ENCODE measurements around the gene OLIG3. TPM values are rescaled to one million over a fixed set of nuclear protein-coding genes. Genes with fewer than 3 reads are reported as not detected.

OLIG3 gene
- total RNA-seq, 2 experiments from 2014 or later, result not detected

DNA sequence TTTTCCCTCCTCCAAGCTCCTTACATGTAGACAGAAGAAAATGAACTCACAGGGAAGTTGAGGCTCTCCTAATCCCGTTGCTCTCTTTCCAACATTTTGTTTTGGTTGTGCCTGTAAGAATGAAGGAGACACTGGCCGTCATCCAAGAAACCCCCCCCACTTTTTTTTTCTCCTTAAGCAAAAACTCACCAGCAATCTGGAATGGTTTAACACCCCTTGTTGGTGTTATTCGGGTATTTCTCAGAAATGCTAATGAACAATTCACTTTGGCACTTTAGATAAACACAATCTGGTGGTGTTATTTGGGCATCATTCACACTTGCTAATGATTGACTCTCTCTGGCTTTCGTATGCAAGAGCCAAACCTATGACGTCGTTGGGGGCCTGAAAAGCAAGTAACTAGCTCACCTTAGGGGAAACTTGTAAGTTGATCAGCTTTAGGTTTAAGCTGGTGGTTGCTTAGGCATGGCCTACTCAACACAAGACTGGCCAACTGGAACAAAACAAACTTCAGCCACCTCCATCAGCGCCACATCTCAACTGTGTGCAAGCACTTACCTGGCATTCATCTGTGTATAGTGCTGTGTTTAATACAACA, 24.3 kb upstream of the OLIG3 start:
- CTCF ChIA-PET, result interaction anchor here (0.5 to 0.9 kb wide), 2 partner anchors 25 to 181 kb away, joined by 3 read pairs; no protein-coding TSS in a partner anchor
- Mint-ChIP-seq H3K4me3 (no peak overlapping the region), H3K36me3 (ENCODE audit: low read depth) (no peaks in the 10 kb centered on the region), H3K27me3 (ENCODE audit: low read depth) (peaks cover 37% of the 10 kb centered on the region), H3K9me3 (no peaks in the 10 kb centered on the region), H3K27ac (no peak overlapping the region), H3K4me1 (ENCODE audit: low read depth) (no peaks in the 10 kb centered on the region)
- intact Hi-C loops (cut with micrococcal nuclease), result no loop called here
- DNase-seq, result no peak

DNA sequence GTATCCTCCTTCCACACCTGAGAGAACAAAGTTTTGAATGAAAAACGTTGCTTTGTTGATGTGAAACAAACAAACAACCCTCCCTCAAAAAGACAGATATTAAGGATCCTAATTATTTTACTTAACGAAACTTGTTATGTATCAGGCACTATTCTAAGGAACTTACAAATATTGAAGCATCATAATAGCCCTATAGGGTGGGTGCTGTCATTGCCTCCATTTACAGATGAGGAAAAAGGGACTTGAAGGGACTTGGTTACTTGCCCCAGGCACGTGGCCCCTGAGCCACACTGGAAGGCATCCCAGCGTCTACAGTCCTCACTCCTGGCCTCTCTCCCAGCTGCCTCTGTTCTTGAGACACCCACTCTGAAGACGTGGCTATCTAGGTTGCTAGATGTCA, 20.2 kb upstream of the OLIG3 start:
- CTCF ChIA-PET, result interaction anchor here (0.9 kb wide), 1 partner anchor 12 kb away, joined by 3 read pairs; no protein-coding TSS in a partner anchor
- H3K27me3 Mint-ChIP-seq (ENCODE audit: low read depth), result peaks cover 46% of the 10 kb centered on the region
- no peak overlapping the region for H3K27ac Mint-ChIP-seq
- no peaks in the 10 kb centered on the region for H3K36me3 Mint-ChIP-seq (ENCODE audit: low read depth)
- intact Hi-C loops (cut with micrococcal nuclease), result no loop called here
- no peak for DNase-seq
- H3K4me3 Mint-ChIP-seq, result no peak overlapping the region
- peaks cover 8% of the 10 kb centered on the region for H3K9me3 Mint-ChIP-seq
- no peaks in the 10 kb centered on the region for H3K4me1 Mint-ChIP-seq (ENCODE audit: low read depth)

DNA sequence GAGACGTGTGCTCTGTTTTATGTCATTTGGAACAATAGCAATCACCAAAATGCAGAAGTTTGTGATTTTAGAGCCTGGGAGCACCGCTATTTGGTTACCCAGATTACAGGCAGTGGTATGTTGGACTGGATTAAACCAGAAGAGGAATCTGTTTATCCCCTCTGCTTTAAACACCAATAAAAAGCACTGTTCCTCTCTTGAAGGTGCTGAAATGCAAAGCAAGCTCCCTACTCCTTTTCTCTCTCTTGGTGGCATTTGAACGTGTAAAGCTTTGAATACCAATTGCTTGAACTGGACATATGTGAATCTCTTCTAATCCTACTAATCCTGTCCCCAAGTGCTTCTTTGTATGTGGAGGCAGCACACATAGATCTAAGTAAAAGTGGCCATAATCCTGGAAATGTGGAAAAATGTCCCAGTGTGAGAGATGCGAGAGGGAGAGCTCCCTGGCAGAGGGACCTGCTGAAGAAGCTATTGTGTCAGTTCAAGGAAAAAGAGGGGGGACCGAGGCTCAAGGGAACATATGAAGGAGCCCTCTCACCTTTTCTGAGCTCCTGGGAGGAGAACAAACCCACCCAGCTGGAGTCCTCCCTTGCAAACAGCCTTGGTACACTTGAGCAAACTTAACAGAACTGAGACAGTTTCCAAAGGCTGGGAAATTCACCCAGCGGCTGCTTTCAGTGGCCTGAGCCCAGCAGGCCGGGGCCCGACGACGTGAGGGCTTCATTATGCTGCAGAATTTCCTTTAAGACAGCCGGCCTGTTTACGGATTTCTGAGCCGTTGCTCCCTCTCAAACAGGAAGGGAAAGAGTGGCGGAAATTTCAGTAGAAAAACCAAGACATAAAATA, 18.8 kb upstream of the OLIG3 start:
- intact Hi-C loops (cut with micrococcal nuclease), result no loop called here
- no peaks in the 10 kb centered on the region for H3K4me1 Mint-ChIP-seq (ENCODE audit: low read depth)
- no peaks in the 10 kb centered on the region for H3K36me3 Mint-ChIP-seq (ENCODE audit: low read depth)
- DNase-seq, result no peak
- no peak overlapping the region for H3K4me3 Mint-ChIP-seq
- no peak overlapping the region for H3K27ac Mint-ChIP-seq
- CTCF ChIA-PET, result no interaction called here
- H3K27me3 Mint-ChIP-seq (ENCODE audit: low read depth), result peaks cover 39% of the 10 kb centered on the region
- H3K9me3 Mint-ChIP-seq, result peaks cover 8% of the 10 kb centered on the region

DNA sequence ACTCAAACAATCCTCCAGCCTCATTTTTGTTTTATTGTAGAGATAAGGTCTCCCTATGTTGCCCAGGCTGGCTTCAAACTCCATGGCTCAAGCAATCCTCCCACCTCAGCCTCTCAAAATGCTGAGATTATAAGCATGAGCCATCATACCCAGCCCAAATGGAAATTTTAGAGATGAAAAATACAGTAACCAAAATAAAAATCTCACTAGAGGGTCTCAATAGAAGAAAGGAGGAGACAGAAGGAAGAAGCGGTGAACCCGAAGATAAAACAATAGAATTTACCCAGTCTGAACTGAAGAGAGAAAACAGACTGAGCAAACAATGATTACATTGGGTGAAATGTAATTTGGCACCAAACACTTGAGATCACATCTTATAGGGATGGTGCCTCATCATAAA, 16.7 kb upstream of the OLIG3 start:
- Mint-ChIP-seq H3K4me1 (ENCODE audit: low read depth) (no peaks in the 10 kb centered on the region), H3K27me3 (ENCODE audit: low read depth) (peaks cover 27% of the 10 kb centered on the region), H3K9me3 (peaks cover 8% of the 10 kb centered on the region), H3K36me3 (ENCODE audit: low read depth) (no peaks in the 10 kb centered on the region), H3K27ac (no peak overlapping the region), H3K4me3 (no peak overlapping the region)
- DNase-seq, result no peak
- CTCF ChIA-PET, result no interaction called here
- intact Hi-C loops (cut with micrococcal nuclease), result no loop called here

DNA sequence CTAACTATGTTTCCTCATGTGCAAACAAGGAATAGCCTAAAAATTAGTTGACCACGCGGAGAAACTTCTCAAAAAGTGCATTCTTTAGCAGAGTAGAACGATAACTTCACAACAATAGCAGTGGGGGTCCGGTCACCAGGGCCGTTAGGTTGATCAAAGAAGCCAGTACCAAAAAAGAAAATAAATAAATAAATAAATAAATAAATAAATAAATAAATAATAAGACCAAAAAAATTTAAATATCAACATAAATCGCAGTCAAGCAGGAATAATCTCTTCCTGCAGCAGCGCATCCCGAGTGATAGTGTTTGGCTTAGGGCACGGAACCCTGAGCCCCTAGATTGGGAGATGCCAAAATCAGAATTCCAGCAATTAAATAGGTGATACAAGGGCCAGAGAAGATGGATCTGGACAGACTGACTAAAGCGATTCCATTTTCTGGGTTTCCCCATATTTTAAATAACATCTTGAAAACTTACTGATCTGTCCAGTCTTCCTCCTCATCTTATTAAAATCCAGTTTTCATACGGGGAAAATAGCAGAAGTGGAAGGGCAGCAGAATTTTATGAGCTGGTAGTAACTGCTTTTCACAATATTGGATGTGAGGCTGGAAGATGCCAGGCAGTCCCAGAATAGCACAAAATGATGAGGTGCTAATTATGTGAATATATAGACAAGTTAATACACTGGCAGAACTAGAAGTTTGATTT, 4.4 kb upstream of the OLIG3 start:
- no peak for DNase-seq
- intact Hi-C loops (cut with micrococcal nuclease), result loop anchor here (10.0 kb wide), 2 partner anchors 154 to 506 kb away; no protein-coding TSS in a partner anchor
- Mint-ChIP-seq H3K9me3 (no peaks in the 10 kb centered on the region), H3K36me3 (ENCODE audit: low read depth) (no peaks in the 10 kb centered on the region), H3K4me3 (no peak overlapping the region), H3K27me3 (ENCODE audit: low read depth) (peaks cover 57% of the 10 kb centered on the region), H3K27ac (no peak overlapping the region), H3K4me1 (ENCODE audit: low read depth) (peaks cover 41% of the 10 kb centered on the region)
- CTCF ChIA-PET, result interaction anchor here (0.8 kb wide), 1 partner anchor 90 kb away, joined by 3 read pairs; no protein-coding TSS in a partner anchor

DNA sequence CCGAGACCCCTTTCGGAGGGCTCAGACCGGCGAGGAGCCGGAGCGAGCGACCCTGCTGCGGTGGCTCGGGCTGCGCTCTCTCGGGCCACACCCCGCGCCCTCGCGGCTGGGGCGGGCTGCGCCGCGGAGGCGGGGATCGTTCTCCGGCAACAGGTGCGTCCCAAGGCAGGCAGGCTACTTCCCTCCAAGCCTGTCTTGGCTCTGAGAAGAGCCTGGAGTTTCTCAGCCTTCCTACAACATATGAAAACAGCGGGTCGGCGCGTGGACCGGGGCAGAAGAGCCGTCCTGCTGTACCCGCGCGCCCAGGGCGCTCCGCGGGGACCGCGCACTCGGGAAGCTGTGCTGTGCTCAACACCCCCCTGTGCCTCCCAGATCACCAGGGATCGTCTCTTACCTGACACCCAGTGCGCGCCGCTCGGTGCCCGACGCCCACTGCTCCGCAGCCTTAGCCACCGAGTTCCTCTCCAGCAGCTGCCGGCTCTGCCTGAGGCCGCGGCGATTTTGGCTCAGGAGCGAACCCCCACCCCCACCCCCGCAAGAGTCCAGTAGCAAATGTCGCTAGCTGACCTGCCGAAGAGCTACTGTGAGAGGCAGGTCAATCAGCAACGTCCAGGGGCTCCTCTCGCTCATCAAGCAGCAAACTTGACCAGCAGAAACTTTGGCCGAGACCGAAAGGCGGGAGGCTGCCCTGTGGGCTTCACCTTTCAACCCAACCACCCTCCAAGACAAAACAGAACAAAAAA, 3.7 kb upstream of the OLIG3 start:
- Mint-ChIP-seq H3K36me3 (ENCODE audit: low read depth) (no peaks in the 10 kb centered on the region), H3K4me1 (ENCODE audit: low read depth) (peaks cover 46% of the 10 kb centered on the region), H3K4me3 (peak overlapping the region; percentile 68), H3K27ac (no peak overlapping the region), H3K27me3 (ENCODE audit: low read depth) (peaks cover 63% of the 10 kb centered on the region), H3K9me3 (no peaks in the 10 kb centered on the region)
- DNase-seq, result no peak
- intact Hi-C loops (cut with micrococcal nuclease), result loop anchor here (10.0 kb wide), 2 partner anchors 153 to 507 kb away; no protein-coding TSS in a partner anchor
- CTCF ChIA-PET, result interaction anchor here (0.8 kb wide), 1 partner anchor 91 kb away, joined by 3 read pairs; no protein-coding TSS in a partner anchor

DNA sequence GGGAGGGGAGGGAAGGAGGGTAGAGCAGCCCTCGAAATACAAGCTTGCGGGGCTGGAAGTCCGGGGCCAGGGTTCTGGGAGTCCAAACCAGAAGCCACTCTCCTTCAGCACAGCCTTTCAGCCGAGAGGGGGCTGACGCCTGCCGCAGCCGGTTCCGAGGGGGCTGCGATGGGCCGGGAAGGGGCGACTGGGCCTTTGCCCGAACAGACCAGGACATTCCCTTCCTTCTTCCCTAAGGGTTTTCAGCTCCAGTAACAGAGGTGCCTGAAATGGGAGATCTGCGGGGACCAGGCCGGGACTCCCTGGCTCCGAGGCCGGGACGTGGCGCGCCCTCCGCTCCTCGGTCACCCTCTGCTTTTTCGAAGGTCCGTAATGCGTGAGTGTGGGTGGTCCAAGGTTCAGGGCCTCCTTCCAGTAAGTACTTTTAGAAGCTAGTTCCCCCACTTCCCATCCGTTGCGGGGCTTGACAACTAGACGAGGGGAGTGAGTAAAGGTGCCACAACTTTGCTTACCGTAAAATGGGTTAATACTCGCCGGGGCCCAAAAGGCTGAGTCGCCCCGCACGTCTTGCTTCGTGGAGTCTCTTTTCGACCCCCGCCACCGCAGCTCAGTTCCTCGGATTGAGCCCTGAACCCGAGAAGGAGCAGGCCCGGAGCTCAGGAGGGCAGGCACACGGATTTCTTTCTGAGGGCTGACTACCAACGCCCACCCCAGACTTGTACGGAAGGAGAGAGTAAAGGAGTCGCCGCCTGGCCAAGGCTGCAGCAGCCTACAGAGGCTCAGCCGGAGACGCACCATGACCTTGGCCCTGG, 2.9 kb upstream of the OLIG3 start:
- Mint-ChIP-seq H3K9me3 (no peaks in the 10 kb centered on the region), H3K36me3 (ENCODE audit: low read depth) (no peaks in the 10 kb centered on the region), H3K4me3 (peak overlapping the region; percentile 68), H3K27ac (no peak overlapping the region), H3K27me3 (ENCODE audit: low read depth) (peaks cover 71% of the 10 kb centered on the region), H3K4me1 (ENCODE audit: low read depth) (peaks cover 52% of the 10 kb centered on the region)
- intact Hi-C loops (cut with micrococcal nuclease), result loop anchor here (10.0 kb wide), 2 partner anchors 152 to 508 kb away; no protein-coding TSS in a partner anchor
- CTCF ChIA-PET, result no interaction called here
- no peak for DNase-seq

DNA sequence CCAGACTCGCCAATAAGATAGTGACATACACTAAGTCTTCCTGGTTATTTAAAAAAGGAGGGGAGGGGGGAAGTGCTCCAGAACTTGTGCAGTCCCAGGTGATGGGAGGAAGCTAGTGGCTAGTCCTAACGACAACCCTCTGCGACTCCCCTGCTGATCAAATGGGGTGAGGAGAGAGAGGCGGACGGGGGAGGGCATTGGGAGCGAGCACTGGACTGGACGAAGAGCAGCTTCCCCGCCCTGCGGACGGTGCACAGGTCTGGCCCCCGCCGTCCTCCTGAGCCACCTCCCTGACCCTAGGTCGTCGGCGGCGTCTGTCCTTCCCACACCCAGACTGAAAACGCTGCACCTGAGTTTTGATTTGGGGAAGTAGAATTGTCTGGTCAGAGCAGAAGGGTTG, 2.2 kb upstream of the OLIG3 start:
- CTCF ChIA-PET, result no interaction called here
- intact Hi-C loops (cut with micrococcal nuclease), result loop anchor here (10.0 kb wide), 2 partner anchors 152 to 508 kb away; no protein-coding TSS in a partner anchor
- H3K4me1 Mint-ChIP-seq (ENCODE audit: low read depth), result peaks cover 59% of the 10 kb centered on the region

DNA sequence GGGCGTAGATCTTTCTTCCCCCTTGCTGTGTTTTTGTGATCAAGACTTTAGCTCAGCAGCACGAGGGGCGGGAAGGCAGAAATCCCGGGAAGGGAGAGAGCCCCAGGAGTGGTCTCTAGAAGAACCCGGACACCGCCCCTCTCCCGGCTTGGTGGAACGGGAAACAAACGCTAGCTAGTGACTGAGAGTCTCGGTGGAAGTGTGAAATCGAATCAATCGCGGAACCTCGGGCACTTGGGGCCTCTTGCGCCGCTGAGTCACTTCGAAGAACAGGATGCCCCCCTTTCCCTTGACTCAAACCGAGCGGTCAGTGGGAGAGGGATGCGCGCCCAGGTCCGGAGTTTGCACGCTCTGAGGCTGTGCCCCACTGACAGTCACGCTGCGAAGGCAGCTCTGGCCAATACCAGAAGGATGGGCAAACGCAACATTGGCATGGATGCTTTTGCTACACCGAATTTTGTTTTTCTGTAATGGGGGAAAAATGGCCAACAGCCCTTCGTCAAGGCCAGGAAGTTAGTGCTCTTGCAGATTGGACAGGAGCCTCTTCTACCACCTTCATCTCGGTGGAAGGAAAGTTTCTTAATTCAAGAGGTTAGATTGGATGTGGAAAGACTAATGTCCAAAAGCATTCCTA, 1.6 kb upstream of the OLIG3 start:
- Mint-ChIP-seq H3K36me3 (ENCODE audit: low read depth) (no peaks in the 10 kb centered on the region), H3K27ac (no peak overlapping the region), H3K4me3 (peak overlapping the region; percentile 6), H3K4me1 (ENCODE audit: low read depth) (peaks cover 61% of the 10 kb centered on the region), H3K27me3 (ENCODE audit: low read depth) (peaks cover 80% of the 10 kb centered on the region), H3K9me3 (no peaks in the 10 kb centered on the region)
- CTCF ChIA-PET, result interaction anchor here (0.6 kb wide), 1 partner anchor 613 kb away, joined by 3 read pairs; no protein-coding TSS in a partner anchor
- DNase-seq, result no peak
- intact Hi-C loops (cut with micrococcal nuclease), result loop anchor here (10.0 kb wide), 2 partner anchors 151 to 509 kb away; no protein-coding TSS in a partner anchor

More for the DNA sequence above, 2.2 kb upstream of the OLIG3 start:
- H3K27me3 Mint-ChIP-seq (ENCODE audit: low read depth), result peaks cover 77% of the 10 kb centered on the region
- H3K9me3 Mint-ChIP-seq, result no peaks in the 10 kb centered on the region
- no peaks in the 10 kb centered on the region for H3K36me3 Mint-ChIP-seq (ENCODE audit: low read depth)
- H3K27ac Mint-ChIP-seq, result no peak overlapping the region
- DNase-seq, result no peak
- H3K4me3 Mint-ChIP-seq, result peak overlapping the region; percentile 6

DNA sequence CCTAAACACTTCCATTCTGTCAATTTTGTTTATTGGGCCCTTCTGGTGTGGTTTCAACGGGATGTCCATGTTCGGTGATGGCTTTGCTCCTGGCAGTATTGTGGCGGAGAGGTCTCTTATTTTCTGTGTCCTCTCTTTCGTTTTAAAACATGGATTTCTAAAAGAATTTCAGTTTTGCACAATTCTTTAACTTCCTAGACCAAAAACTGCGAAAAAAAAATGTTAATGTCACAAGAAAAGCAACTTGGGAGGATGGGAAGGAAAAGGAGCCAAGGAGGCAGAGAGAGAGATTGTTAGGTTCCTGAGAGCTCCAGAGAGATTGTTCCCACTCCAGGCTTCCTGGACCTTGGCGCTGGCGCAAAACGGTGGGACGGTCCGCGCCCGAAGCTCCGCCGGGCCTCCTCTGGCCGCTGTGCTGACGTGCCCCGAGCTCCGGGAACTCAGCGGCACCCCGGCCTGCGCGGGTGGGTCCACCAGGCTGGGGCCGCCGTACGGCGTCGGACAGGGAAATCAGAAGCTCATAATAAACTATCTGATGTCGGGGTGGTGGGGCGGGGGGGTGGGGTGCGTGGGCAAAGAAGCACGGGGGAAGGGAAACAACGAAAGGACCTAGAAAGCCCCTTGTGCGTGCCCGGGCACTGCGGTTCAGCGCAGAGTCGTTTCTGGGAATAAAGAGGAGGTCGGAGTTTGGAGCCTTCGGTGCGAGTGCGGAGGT, 951 bp upstream of the OLIG3 start:
- intact Hi-C loops (cut with micrococcal nuclease), result loop anchor here (5.0 to 10.0 kb wide), 5 partner anchors 77 to 612 kb away; partner anchors contain the start of gene PERP
- H3K27ac Mint-ChIP-seq, result no peak overlapping the region
- no peaks in the 10 kb centered on the region for H3K36me3 Mint-ChIP-seq (ENCODE audit: low read depth)
- H3K9me3 Mint-ChIP-seq, result no peaks in the 10 kb centered on the region
- CTCF ChIA-PET, result interaction anchor here (0.6 to 1.4 kb wide), 2 partner anchors 95 to 614 kb away, joined by 3 read pairs; no protein-coding TSS in a partner anchor
- peaks cover 86% of the 10 kb centered on the region for H3K27me3 Mint-ChIP-seq (ENCODE audit: low read depth)
- H3K4me1 Mint-ChIP-seq (ENCODE audit: low read depth), result peaks cover 63% of the 10 kb centered on the region
- H3K4me3 Mint-ChIP-seq, result no peak overlapping the region
- no peak for DNase-seq
